HepG2 (cell line): ENCODE data around the gene XAF1. TPM values are rescaled to one million over a fixed set of nuclear protein-coding genes. Genes with fewer than 3 reads are reported as not detected.

Experiments
- BCL3 ChIP-seq: sonication (generic); formaldehyde crosslinking; IDR thresholded peaks from 2 replicates; pipeline ENCODE4 v1.5.1; 2020; ENCODE audit warnings: mild to moderate bottlenecking, missing genetic modification reagents, moderate library complexity
- CC2D1A ChIP-seq: sonication (generic); formaldehyde crosslinking; IDR thresholded peaks from 2 replicates; pipeline ENCODE4 v1.8.1; 2023; ENCODE audit warnings: mild to moderate bottlenecking, missing genetic modification reagents
- CHD4 ChIP-seq: fragments of 200-600 bp; sonication (generic); IDR thresholded peaks from 2 replicates; pipeline ENCODE4 v1.7.0; 2017; ENCODE audit warnings: mild to moderate bottlenecking, low read length, borderline replicate concordance
- EHMT2 ChIP-seq: fragments of 200-600 bp; sonication (generic); IDR thresholded peaks from 2 replicates; pipeline ENCODE4 v1.7.0; 2017; ENCODE audit warnings: antibody characterized with exemption, low read depth, low read length, borderline replicate concordance
- GLI4 ChIP-seq: sonication (generic); formaldehyde crosslinking; IDR thresholded peaks from 2 replicates; pipeline ENCODE4 v1.5.1; 2020; ENCODE audit warnings: missing genetic modification reagents, mild to moderate bottlenecking, moderate library complexity, borderline replicate concordance
- HDAC1 ChIP-seq: sonication (generic); formaldehyde crosslinking; IDR thresholded peaks from 2 replicates; pipeline ENCODE4 v1.5.1; 2020; ENCODE audit warnings: mild to moderate bottlenecking, missing genetic modification reagents
- HNF1A ChIP-seq, 2 experiments: sonication (generic) in 1 of 2; formaldehyde crosslinking in 1 of 2; IDR thresholded peaks; 2 replicates each; pipeline versions ENCODE4 v1.4.0 to v1.6.1; 2016 to 2020; ENCODE audit warnings: borderline replicate concordance in 1 of 2, low read depth in 1 of 2, mild to moderate bottlenecking in 1 of 2, missing genetic modification reagents in 1 of 2
- SIX4 ChIP-seq: sonication (generic); formaldehyde crosslinking; IDR thresholded peaks from 2 replicates; pipeline ENCODE4 v1.4.0; 2020; ENCODE audit warnings: missing genetic modification reagents
- TCF12 ChIP-seq, 2 experiments: fragments of 450-650 bp in 1 of 2; sonication (generic) in 1 of 2; formaldehyde crosslinking in 1 of 2; IDR thresholded peaks; 2 replicates each; pipeline versions ENCODE4 v1.6.1 to v1.8.0; 2017 to 2022; ENCODE audit warnings: antibody characterized with exemption in 1 of 2, mild to moderate bottlenecking in 1 of 2, missing genetic modification reagents in 1 of 2, moderate library complexity in 1 of 2
- TRAFD1 ChIP-seq: sonication (generic); formaldehyde crosslinking; IDR thresholded peaks from 2 replicates; pipeline ENCODE4 v1.5.1; 2020; ENCODE audit warnings: missing genetic modification reagents, mild to moderate bottlenecking, borderline replicate concordance
- ZBTB25 ChIP-seq: IDR thresholded peaks from 2 replicates; pipeline ENCODE4 v1.6.1; 2018; ENCODE audit warnings: missing genetic modification reagents
- ZKSCAN8 ChIP-seq: IDR thresholded peaks from 2 replicates; pipeline ENCODE4 v1.6.1; 2016; ENCODE audit warnings: borderline replicate concordance, missing genetic modification reagents, missing compliant biosample characterization
- ZNF280B ChIP-seq: sonication (generic); formaldehyde crosslinking; IDR thresholded peaks from 2 replicates; pipeline ENCODE4 v1.5.0; 2020; ENCODE audit warnings: missing genetic modification reagents, mild to moderate bottlenecking, borderline replicate concordance
- ZNF282 ChIP-seq: fragments of 450-650 bp; IDR thresholded peaks from 2 replicates; pipeline ENCODE4 v1.6.1; 2018; ENCODE audit not compliant: partially characterized antibody
- ZNF367 ChIP-seq: sonication (generic); formaldehyde crosslinking; IDR thresholded peaks from 2 replicates; pipeline ENCODE4 v1.4.0; 2020; ENCODE audit warnings: missing genetic modification reagents, borderline replicate concordance
- ZNF766 ChIP-seq: sonication (generic); formaldehyde crosslinking; IDR thresholded peaks from 2 replicates; pipeline ENCODE4 v1.5.0; 2020; ENCODE audit warnings: missing genetic modification reagents, borderline replicate concordance
- polyA plus RNA-seq, 8 experiments: library from polyadenylated mRNA; depleted of rRNA in 3 of 8; stranded (reverse) in 7 of 8; unstranded in 1 of 8; fragments of >200 nt; fragmentation: Illumina TruSeq in 4 of 8; extraction: Trizol in 4 of 8; gene quantifications; 2 replicates each; pipeline versions ENCODE4 v1.2.1 to v1.2.3, GENCODE V29; 2011 to 2016; ENCODE audit warnings: low read depth in 4 of 8, missing spikeins in 1 of 8, mixed read lengths in 1 of 8; ENCODE audit not compliant: insufficient read depth in 1 of 8
- total RNA-seq, 5 experiments: library from RNA; depleted of rRNA; stranded (reverse); fragments of >200 nt; fragmentation: Illumina TruSeq; extraction: Trizol; gene quantifications; 2 replicates each; pipeline ENCODE4 v1.2.3, GENCODE V29; 2016; ENCODE audit warnings: low read depth in 1 of 5

Gene XAF1
- total and polyA plus RNA-seq, 2 of the 13 experiments (the other 11 are each of a cell fraction or from before 2014, with no cell fraction given), result 1.2 to 2.4 TPM

- TF ChIP-seq TRAFD1 (CRISPR knock-in tag) (no peak), EHMT2 (no peak), ZKSCAN8 (CRISPR knock-in tag) (no peak), SIX4 (CRISPR knock-in tag) (no peak), ZNF282 (no peak), CHD4 (no peak), ZNF766 (CRISPR knock-in tag) (no peak), ZNF367 (CRISPR knock-in tag) (no peak), HDAC1 (CRISPR knock-in tag) (peak; percentile 57), TCF12 (IDR thresholded peaks at IDR 0.05) (no peak), TCF12 (CRISPR knock-in tag; IDR thresholded peaks at IDR 0.05) (0 out of 2 replicates have a peak, but pooled peaks have one; percentile 48), GLI4 (no peak), ZNF280B (CRISPR knock-in tag) (no peak), HNF1A (IDR thresholded peaks at IDR 0.05; ENCODE audit: low read depth) (no peak), HNF1A (CRISPR knock-in tag; IDR thresholded peaks at IDR 0.05; ENCODE audit: borderline replicate concordance) (no peak; the same call in 1 of the 2 replicates), ZBTB25 (CRISPR knock-in tag) (no peak), CC2D1A (no peak), BCL3 (CRISPR knock-in tag) (no peak)
Measured at GRCh38 chr17:6711081-6711674, 44.7 kb upstream of the XAF1 start (continued).
